Stimulated activated CD4-positive, alpha-beta T cell treated with anti-CD3 and anti-CD28 coated beads, Interleukin-12 subunit alpha, Interleukin-12 subunit beta, amount 100 ng/mL, for 24 hours (primary cell): ENCODE results near the gene PTPRD.

Experiments
- DNase-seq, 2 experiments: peaks; one replicate each; pipeline ENCODE4 v3.0.0-alpha.2; 2020; ENCODE audit warnings: low read depth in 2 of 2

The PTPRD gene

DNA sequence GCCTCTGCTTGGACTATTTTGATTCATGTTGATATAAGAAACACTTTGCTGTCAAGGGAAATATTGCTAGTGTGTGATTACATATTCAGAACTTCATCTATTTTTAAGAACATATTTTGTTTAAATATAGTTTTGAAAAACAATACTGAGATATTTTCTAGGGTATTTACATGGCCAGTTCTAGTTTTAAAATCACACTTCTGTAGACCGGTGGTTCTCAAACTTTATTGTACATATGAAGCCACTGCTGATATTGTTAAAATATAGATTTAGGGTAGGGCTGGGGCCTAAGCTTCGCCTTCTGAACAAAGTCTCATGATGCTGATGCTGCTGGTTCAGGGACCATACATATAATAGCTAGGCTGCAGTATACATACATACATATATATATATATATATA lies 1000.0 kb downstream of the PTPRD start:
- DNase-seq, result no peak

DNA sequence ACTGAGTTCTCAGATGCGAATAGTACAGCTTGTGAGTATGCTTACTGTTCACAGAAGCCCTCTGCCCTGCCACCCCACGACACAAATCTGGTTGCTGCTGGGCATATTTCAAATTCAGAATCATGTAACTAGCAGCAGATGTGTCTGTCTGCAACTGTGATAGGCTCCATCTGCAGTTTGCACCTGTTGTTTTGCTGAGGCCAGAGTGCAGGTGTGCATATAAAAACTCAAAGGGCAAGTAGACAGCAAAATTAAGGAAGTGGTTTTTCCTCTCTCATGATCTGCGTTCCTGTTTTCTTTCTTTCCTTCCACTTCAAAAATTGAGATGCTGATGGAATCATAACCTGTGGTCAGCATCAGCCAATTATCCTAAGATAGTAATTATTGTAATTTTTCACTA lies 1000.5 kb downstream of the PTPRD start:
- DNase-seq, result no peak

DNA sequence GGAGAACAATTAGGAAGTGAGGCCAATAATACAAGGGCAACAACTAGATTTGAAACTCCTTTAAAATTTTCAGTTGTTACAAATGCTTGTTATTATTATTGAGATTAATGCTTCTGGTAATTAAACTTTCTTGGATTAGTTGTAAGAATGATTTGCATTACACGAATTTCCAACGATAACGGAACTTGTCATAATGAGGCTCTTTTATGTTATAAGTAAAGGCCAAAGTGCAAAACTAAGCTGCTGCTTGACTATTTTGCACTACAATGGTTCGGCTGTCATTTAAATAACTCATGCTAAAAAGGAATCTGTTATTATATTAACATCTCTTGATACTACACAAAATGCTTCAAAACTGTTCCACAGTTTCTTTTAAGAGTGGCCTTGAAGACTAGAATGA lies 1007.1 kb downstream of the PTPRD start:
- no peak for DNase-seq

DNA sequence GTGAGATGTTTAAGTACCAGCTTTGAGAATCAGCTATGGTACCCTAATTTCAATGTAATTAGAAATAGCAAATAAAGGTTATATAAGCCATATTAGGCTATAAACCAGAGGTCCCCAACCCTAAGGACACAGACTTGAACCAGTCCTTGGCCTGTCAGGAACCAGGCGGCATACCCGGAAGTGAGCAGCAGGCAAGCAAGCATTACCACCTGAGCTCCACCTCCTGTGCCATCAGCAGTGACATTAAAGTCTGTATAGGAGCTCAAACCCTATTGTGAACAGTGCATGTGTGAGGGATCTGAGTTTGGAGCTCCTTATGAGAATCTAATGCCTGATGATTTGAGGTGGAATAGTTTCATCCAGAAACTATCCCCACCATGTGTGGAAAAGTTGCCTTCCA lies 1009.5 kb downstream of the PTPRD start:
- no peak for DNase-seq

DNA sequence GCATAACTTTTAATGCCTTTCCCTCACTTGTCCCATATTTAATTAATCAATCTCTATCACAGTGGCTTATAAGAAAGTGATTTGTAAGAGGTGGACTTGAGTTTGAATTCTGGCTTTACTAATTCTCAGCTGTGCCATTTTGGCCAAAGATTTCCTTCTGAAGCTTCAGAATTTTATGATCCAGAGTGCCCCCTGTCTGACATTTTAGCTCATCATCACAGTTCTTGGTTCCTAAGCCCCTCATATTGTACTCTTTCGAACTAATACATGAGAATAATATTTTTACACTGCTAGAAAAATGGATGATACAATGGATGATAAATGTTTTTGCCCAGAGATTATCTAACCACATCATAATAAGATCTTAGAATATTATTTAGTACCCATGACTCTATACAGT lies 1014.1 kb downstream of the PTPRD start:
- no peak for DNase-seq

DNA sequence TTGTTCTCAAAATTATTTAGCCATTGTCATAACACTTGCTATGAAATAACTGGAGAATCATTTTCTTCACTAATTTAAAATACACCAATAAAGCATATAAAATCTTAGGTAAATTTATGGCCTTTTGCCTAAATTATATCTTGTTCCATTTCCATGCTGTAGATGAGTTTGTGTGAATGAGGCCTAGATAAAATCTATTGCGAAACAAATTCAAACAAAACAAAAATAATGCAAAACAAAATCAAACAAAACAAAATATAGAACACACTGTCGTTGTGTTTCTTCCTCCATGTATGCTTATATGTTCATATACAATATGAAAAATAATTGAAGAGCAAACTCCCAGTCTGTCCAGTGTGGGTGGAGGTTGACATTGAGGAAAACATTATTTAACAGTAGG lies 1020.7 kb downstream of the PTPRD start:
- DNase-seq, result no peak

DNA sequence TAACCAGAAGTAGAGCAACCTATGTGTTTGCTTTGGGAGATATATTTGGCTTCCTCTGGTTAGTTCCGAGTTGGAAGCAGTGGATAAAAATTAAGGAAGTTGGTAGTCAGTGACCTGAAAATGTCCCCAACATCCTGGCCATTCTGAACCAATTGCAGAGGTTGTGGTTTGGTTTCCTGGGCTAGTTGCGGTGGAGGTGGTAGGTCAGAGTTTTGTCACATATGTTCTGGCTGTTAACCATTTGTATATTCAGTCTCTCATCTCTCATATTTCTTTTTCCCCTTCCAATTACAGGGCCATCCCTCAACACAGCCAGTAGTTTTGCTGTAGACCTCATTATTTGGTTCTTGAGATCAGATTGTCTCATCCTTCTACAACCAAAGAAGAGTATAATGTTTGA lies 1026.9 kb downstream of the PTPRD start:
- DNase-seq, result no peak

DNA sequence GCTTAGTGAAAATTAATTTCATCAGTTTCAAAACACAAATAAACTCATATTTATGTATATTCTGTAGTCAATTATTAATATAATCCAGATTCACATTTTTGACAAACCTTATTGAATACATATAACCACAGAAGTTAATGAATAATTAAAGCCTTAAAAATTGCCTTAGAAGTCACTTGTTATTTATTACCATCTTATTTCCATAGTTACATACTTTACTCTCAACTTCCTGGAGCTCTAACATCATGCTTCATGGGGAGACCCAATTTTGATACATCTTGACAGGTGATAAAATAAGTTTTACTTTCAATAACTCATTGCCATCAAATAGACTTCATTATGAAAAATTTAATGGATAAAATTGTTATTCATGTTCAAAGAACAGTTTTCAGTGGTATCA lies 1038.7 kb downstream of the PTPRD start:
- DNase-seq, result no peak

DNA sequence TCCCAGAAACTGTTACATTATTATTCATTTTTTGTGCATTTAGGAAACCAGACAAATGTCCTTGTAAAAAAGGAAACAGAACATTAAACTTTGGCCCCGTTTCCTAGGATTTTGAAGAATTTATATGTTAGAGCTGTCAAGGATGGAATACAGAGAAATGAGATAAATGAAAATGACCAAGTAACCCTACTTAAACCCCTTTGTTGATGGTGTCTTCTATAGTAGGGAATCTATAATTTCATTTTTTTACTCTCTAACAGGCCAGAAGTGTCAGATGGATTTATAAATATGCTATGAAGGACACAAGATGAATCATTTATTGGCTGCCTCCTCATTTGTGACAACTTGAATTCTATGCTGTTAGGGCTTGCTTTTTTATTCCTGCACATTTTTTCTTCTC lies 1047.1 kb downstream of the PTPRD start:
- no peak for DNase-seq

DNA sequence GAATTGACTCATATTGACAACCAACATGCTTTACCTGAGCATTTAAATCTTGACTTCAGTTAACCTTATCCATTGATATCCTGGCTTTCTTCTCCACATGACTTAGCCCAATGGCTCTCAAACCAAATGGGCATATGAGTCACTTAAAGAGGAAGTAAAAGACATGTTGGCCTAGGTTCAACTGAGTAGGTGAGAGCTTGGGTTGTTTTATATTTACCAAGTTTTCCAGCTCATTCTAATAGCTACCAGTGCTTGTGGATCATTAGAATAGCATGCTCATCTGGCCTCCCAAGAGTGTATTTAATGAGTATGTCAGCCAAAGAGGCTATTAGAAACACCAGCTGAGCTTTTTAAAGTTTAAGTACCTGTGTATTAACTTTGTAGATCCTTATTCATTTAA lies 1049.0 kb downstream of the PTPRD start:
- no peak for DNase-seq

DNA sequence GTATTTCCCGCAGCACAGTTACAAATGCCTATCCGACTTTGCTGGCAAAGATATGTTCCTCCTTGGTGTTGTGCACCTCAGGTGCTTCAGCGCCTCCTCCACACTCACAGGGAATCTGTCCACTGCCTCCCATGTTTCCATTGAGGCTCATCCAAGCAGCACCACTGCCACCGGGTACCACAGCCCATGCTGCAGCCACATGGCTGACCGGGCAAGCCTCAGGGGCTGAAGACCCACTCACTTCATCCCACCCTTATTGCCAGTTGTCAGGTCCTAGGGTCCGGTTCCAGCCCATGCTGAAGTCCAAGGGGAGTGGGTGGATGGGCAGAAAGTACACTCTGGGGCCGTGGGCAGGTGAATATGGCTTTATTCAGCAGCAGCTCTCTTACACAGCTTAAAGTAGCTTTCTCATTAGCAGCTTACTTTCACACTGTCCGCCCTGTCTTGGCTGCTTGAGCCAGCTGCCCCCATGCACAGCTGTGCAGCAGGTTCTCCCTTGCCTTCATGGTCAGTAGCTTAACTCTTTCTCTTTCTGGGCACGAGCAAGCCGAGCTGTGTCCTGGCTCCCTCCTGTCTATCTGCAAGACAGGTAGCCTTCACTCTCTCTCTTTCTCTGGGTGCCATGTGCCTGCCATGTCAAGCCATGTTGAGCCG lies 1052.3 kb downstream of the PTPRD start:
- no peak for DNase-seq

DNA sequence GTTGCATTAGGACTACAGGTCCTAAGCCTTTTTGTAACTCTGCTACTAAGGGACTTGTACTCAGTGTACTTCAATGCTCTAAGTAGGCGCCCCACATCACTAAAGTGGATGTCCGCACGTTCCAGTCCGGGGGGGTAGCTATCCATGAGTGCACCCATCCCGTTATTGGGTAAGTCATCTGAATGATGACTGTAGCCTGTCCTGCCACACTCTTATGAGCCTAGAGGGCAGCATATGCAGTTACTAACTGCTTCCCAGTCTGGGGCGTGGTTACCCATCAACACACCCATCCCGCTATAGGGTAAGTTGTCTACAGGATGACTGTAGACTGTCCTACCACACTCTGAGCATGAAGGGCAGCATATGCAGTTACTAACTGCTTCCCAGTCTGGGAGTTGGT lies 1053.9 kb downstream of the PTPRD start:
- no peak for DNase-seq

DNA sequence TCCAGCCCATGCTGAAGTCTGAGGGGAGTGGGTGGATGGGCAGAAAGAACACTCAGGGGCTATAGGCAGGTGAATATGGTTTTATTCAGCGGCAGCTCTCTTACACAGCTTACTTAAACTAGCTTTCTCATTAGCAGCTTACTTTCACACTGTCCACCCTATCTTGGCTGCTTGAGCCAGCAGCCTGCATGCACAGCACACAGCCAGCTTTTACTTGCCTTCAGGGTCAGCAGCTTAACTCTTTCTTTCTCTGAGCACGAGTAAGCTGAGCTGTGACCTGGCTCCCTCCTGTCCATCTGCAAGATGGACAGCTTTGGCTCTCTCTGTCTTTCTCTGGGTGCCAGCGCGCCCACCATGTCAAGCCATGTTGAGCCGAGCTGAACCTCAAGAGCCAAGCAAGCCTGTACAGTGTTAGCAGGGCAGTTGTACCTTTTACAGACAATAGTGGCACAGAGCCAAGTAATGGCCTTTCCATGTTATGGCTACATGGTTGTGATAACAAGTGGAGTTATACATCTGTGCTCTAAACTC lies 1054.9 kb downstream of the PTPRD start:
- no peak for DNase-seq

DNA sequence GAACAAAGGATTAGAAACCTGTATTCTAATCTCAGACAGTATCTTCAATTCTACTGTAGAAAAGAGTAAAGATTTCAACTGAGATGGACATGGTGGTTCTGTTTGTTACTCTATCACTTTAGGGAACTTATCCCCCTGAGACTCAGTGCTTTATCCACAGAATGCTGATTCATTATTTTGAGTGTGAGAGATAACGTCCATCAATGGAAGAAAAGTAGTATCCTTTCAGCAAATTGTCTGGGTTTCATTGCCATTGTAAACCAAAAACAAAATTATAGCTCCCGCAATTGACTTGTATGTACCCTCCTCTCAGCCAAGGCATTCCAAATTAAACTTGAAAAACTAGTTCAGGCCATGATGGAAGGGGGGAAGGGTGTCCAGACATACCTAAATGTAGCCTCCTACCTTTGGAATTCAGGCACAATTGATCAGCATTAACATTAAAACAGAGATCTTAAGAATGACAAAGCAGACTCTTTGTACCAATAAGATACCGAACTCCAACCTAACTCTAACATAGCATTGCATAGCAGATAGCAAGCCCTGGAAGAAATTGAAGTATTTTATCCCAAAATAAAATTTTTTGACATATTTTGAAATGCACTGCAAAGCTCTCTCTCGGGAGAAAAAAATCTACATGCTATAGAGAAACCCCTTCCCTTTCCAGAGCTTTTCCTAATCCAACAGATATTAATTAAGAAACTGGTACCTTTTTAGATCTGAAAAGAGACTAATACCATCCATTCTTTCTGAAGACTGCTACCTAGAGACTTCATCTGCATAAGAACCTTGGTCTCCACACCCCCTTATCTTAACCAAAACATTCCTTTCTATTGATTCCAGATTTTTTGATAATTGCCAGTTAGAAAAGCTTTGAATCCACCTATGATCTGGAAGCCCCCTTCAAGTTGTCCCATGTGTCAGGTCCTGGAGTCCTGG lies 1055.7 kb downstream of the PTPRD start:
- no peak for DNase-seq

DNA sequence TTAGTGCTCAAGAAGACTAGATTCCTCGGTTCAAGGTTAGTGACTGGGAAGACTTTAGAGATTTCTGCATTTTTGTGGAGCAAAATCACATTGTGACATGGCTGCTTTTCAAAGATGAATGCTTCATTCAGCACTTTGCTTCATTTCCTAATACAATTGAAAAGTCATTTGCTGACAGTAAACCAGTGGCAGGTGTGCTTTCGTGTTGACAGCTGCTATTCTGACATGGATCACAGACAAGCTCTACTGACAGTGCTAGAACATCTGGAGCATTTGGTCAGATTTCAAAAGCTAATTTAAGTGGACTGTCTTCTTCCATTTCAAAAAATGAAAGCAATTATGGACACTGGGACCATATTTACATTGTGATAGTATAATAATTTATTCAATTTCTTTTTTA lies 1060.1 kb downstream of the PTPRD start:
- no peak for DNase-seq

DNA sequence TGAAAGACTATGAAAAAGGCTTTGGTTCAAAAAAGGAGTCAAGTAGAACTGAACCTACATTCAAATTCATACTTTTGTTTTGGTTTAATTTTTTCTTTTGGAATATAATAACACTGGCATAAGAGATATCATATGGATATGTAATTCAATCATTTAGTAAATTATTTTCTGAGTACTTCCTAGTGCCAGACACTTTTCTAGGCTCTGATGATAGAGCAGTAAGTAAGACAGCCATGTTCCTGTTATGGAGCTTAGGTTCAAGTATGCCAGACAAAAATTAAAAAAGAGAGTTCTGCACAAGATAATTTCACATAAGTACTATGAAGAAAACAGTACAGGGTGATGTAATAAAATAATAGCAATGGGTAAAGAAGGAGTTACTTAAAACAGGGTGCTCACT lies 1074.0 kb downstream of the PTPRD start:
- DNase-seq, result no peak

DNA sequence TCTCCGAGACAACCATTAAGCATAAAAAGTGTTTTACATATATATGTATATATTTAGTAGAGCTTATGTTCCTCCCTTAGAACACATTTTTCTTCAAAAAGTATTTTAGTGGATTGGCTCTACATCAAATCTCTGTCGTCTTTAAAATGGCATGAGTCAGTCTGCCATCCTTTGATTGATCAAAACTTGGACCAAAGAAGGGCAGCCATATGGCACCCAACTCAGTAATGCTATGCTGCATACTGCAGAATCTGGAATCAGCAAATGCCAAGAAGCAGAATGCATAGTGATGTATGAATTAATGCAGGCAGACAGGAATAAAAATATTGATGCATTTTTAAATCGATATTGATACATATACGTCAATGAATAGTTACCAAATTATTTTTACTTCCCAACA lies 1074.4 kb downstream of the PTPRD start:
- no peak for DNase-seq

DNA sequence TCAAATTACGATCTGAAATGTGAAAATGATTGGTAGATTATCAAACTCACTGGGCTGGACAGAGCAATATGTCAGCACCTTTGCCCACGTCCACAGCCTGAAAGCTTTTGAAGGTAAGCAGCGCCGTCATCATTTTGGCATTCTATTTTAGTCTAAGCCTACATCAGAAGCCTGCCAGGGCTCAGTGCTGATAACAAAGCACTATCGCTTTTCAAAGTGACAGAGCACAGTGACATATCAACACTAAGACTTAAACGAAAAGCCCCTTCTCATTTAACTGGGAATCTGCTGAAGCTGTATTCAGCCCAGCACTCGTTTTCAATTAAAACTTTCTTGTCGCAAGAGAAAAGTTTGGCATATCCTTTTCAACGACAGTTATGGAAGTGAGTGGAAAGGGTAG lies 1076.3 kb downstream of the PTPRD start:
- no peak for DNase-seq

DNA sequence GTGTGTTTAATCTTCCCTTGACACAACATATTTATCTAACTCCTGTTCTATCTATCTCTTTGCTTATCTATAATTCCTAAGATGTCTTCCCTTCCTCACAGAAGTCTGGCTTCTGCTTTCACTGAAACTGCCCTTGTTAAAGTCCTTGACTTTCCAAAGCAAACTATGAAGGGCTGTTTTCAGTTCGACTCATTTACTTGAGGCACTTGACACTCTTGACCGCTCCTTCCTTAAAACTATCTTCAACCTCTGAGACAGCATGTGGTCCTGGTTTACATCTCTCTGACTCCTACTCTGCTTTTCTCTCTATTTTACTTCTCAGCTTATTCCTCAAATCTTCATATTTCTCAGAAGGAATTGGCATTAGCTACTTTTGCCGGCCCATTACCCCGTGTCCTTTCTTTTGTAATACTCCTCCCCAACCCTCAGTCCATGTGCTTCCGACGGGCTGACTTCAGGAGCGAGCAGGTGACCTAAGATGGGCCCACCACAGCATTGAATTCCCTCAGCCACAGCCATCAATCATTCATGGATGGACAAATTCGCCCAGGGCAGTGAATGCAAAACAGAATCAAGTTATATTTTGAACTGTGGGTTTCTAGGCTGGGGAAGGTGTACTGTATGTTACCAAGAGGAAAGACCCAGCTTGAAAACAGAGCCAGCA lies 1089.2 kb downstream of the PTPRD start:
- no peak for DNase-seq

DNA sequence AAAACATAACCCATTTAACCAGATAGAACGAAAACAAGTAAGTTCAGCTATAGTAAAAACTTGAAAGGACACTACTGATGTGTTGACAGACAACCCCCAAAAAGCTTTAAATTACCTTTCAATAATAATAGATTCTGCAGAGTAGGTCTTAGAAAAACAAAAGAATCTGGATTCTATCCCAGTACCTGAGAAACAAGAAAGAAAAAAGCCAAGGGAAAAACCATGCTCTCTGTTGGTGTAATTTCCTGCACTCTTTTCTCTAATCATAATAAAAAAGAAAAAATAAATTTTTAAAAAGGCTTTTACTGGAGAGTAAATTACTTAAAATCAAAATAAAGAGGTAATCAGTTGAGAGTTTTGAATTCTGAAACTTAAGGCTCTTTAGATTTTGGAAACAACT lies 1090.4 kb downstream of the PTPRD start:
- no peak for DNase-seq

DNA sequence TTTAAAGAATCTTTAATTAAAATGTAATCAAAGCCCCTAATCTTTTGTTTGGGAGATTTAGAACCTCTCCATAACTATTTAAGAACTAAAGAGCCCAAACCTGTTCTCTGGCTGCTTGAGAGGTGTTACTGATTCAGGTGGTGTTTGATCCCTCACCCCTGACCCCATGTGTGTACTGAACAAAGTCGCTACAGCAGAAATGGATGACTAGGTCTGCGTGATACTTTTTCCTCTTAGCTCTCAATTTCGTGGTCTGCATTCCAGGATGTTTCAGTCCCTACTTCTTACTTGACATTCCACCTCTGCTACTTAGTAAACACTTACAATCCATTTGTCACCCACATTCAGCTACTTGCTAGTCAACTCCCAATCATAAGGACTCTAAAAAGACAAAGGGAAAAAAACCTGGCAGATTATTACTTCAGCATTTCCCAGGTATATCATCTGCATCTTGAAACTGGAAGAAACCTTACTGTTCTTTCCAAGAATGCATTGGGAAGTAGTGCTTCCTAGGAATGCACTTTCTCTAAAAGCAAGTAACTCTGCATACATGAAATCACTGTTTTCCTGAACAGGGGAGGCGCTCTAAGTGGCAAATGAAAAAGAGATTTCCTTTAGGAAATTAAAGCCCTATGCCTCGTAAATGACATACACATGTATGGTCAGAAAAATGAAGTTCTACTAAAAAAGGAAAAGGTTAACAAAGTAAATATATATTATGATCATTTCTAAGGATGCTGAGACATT lies 1091.6 kb downstream of the PTPRD start:
- DNase-seq, result no peak

DNA sequence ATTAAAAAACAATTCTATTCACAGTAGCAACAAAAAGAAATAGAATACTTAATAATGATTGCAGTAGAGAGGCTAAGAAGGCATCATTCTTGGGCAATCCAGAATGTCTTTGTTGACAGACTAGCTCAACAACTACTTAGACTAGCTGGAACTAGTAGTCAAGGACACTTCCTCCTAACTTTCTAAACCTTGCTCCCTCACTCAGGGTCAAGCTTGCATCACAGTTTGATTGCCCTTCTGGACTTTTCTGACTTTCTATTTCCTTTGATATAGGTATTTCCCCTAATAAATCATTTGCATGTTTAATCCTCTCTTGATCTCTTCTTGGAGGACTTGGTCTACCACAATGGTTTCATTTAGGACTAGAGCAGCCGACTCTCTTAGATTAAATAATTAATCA lies 1107.9 kb downstream of the PTPRD start:
- no peak for DNase-seq
